ACHN (cell line): ENCODE measurements around the gene BCAS3.

Source experiments
- DNase-seq: peaks from one replicate; pipeline ENCODE4 v3.0.0-alpha.2; 2015
- in situ Hi-C: cut with HindIII; loops from 2 replicates; pipeline ENCODE4 v1.10.0; 2017; ENCODE audit warnings: low sequenced_read_pairs, low pct_ligation_motif_present, low pct_unique_long_range_greater_than_20kb

Gene BCAS3

DNA sequence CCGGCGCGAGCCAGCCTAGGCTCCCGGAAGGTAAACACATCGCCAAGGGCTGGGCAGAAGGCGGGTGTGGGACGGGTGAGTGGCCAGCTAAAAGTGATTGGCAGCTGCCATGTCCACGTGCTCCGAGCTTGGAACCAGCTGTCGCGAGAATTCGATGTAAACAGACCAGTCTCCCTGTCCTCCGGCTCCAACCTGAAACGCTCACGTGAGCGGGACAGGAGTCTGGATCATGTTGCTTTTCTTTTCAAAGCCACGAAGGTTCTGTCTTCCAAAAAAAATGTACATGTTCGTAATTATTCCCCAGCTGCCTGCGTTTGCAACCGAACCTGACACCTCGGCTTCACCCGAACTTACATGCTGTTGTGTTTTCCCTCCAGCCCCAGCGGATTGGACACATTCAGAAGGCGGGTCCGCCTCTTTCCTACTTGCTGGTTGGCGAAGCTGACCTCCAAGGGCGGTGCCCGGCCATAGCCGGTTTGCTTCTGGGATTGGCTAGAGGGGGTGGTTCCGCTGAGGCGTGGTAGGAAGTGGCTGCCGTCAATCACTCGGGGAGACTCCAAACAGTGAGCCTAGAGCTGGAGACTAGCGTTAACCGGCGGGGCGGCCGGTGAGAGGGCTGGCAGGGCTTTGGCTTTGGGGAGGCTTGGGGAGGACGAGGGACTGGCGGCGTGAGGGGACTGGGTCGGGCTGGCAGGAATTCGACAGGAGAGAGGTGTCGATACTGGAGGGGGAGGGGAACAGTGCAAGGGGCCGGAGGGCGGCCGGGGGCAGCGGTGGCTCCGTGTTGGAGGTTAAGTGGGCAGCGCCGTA lies at the start of gene BCAS3:
TSS of gene BCAS3 (plus strand) at position 544 of the 810 bp plus-strand sequence.
- peak; percentile 99 for DNase-seq
- in situ Hi-C loops: no loop called here

- no peak for DNase-seq
- in situ Hi-C loops: no loop called here
Measured at GRCh38 chr17:60628252-60628889, 49.3 kb upstream of the BCAS3 start.

DNA sequence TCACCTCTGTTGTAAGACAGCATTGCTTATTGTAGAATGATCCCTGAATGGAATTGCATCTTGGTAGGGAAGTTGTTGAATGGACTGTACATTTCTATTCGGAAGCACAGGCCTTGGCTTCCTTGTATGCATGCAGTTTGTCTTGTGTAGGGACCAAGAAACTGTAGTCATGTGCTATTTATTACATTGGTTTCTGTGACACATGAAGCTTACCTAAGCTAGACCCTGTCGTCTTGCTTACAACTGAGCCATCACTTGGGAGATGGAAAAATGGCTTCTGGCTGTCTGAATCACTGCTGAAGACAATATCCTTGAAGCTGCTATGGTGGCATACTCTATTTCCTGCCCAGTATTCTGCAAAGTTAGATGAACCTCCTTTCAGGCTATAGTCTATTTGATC lies 48.5 kb upstream of the BCAS3 start:
- in situ Hi-C loops: no loop called here
- DNase-seq: no peak

GRCh38 chr17:60630352-60630751 lies 47.3 kb upstream of the BCAS3 start:
- in situ Hi-C loops: no loop called here
- DNase-seq: no peak

- DNase-seq: no peak
- in situ Hi-C loops: no loop called here
Measured at GRCh38 chr17:60631119-60631518, 46.5 kb upstream of the BCAS3 start.

- DNase-seq: no peak
- in situ Hi-C loops: no loop called here
Measured at GRCh38 chr17:60637683-60638082, 40.0 kb upstream of the BCAS3 start.

- in situ Hi-C loops: no loop called here
- no peak for DNase-seq
Measured at GRCh38 chr17:60639019-60639330, 38.7 kb upstream of the BCAS3 start.

DNA sequence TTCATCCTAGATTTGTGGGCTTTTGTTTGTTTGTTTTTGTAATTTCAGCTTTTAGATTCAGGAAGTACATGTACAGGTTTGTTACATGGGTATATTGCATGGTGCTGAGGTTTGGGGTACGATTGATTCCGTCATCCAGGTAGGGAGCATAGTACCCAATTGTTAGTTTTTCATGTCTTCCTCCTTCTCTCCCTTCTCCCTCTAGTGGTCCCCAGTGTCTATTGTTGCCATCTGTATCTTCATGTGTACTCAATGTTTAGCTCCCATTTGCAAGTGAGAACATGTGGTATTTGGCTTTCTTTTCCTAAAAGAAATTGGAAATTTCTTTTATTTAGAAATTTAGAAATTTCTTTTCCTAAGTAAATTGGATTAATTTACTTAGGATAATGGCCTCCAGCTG lies 37.1 kb upstream of the BCAS3 start:
- in situ Hi-C loops: no loop called here
- peak; percentile 40 for DNase-seq

- in situ Hi-C loops: no loop called here
- no peak for DNase-seq
Measured at GRCh38 chr17:60641126-60641525, 36.5 kb upstream of the BCAS3 start.

DNA sequence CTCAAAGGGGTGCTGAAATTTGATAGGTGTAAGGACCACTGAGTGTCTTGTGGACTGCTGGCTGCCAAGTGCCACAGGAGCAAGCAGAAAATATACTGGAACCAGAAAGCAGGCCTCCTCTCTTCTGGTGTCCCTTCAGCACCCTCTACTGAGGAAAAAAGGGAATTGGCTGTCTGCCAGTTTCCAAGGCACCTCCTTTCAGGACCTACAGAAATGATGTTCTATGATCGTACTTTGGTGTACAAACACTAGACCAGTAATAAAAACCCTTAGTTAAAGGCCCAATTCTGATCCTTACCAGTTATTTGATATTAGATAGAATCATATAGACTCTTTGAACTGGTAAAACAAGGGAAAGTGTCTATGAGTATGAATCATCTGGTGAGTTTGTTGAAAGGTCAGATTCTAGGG lies 35.8 kb upstream of the BCAS3 start:
- in situ Hi-C loops: no loop called here

GRCh38 chr17:60645918-60646523 lies 31.6 kb upstream of the BCAS3 start:
- DNase-seq: no peak
- in situ Hi-C loops: no loop called here

More for the DNA sequence above, 35.8 kb upstream of the BCAS3 start:
- peak; percentile 91 for DNase-seq

DNA sequence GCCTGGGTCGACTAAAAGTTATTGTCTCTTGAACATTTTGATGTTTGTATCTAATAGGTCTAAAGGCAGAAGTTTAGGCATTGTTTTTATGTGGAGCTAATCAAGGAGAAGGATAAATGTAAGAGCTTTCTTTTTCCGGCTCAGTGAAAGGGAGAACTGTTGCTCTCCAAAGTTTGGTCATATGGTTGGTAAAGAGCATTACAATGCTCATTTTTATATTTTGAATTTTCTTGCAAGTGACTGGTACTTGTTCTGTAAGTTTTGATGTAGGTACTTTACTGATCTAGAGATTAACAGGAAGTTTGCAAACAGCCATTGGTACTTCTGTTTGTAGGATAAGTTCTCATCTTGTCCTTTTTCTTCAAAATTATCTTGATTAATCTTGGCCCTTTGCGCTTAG lies 30.9 kb upstream of the BCAS3 start:
- in situ Hi-C loops: no loop called here
- DNase-seq: no peak

DNA sequence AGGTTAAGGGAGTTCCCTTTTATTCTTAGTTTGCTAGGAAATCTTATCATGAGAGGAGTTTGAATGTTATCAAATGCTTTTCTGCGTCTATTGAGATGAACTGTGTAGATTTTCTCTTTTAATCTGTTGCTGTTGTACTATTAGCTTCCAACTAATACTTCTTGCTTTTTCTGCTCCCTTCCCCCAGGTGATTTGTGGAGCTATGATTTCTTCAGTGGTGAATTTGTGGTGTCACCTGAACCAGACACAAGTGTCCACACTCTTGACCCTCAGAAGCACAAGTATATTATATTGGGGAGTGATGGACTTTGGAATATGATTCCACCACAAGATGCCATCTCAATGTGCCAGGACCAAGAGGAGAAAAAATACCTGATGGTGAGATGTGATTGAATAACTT lies 29.9 kb upstream of the BCAS3 start:
- in situ Hi-C loops: no loop called here
- no peak for DNase-seq

GRCh38 chr17:60652454-60653247 lies 25.0 kb upstream of the BCAS3 start:
- DNase-seq: no peak
- in situ Hi-C loops: no loop called here

DNA sequence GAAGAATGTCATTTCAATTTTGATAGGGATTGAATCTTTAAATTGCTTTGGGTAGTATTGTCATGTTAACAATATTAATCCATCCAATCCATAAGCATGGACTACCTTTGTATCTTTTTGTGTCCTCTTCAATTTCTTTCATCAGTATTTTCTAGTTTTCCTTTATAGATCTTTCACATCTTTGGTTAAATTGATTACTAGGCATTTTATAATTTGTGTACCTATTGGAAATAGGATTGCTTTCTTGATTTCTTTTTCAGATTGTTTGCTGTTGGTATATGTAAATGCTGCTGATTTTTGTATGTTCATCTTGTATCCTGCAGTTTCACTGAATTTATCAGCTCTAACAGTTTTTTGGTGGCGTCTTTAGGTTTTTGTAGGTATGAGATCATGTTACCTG lies 24.1 kb upstream of the BCAS3 start:
- DNase-seq: no peak
- in situ Hi-C loops: no loop called here

DNA sequence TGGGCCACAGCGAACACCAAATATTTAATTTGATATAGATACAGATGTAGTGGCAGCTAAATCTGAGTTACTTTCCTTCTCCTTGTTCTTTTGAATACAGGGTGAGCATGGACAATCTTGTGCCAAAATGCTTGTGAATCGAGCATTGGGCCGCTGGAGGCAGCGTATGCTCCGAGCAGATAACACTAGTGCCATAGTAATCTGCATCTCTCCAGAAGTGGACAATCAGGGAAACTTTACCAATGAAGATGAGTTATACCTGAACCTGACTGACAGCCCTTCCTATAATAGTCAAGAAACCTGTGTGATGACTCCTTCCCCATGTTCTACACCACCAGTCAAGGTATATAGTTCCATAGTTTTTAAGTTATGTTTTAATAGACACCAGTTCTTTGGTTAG lies 21.2 kb upstream of the BCAS3 start:
- DNase-seq: no peak
- in situ Hi-C loops: no loop called here

- no peak for DNase-seq
- in situ Hi-C loops: no loop called here
Measured at GRCh38 chr17:60659156-60659555, 18.5 kb upstream of the BCAS3 start.

GRCh38 chr17:60661489-60661888 lies 16.2 kb upstream of the BCAS3 start:
- no peak for DNase-seq
- in situ Hi-C loops: no loop called here

- in situ Hi-C loops: no loop called here
- DNase-seq: no peak
Measured at GRCh38 chr17:60664022-60664421, 13.6 kb upstream of the BCAS3 start.
